OCI-M2 (cell line): ENCODE measurements around the gene SOCS3.

ENCODE experiments used
- DNase-seq: peaks from one replicate; lab custom pipeline; 2025; ENCODE audit not compliant: unreplicated experiment; lab: John Stamatoyannopoulos, UW

SOCS3 gene, protein sequence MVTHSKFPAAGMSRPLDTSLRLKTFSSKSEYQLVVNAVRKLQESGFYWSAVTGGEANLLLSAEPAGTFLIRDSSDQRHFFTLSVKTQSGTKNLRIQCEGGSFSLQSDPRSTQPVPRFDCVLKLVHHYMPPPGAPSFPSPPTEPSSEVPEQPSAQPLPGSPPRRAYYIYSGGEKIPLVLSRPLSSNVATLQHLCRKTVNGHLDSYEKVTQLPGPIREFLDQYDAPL

DNA sequence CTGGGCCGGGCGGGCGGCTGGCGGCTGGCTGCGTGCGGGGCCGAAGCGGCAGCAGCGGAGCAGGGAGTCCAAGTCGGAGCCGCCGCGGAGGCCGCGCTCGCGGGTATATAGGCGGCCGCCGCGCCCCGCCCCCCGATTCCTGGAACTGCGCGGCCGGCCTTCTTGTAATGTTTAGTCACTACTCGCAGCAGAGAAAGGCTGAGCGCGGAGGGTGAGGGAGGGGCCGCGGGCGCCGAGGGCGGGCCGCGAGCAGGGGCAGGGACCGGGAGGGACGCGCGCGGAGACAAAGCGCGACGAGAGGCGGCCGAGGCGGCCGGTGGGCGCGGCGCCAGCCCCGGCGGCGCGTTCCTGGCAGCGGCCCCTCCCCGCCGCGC lies at the start of gene SOCS3:
Gene SOCS3 (minus strand): TSS at position 81 of the 374 bp plus-strand sequence. CDS start 982 bp downstream, outside the sequence.
- no peak for DNase-seq

DNA sequence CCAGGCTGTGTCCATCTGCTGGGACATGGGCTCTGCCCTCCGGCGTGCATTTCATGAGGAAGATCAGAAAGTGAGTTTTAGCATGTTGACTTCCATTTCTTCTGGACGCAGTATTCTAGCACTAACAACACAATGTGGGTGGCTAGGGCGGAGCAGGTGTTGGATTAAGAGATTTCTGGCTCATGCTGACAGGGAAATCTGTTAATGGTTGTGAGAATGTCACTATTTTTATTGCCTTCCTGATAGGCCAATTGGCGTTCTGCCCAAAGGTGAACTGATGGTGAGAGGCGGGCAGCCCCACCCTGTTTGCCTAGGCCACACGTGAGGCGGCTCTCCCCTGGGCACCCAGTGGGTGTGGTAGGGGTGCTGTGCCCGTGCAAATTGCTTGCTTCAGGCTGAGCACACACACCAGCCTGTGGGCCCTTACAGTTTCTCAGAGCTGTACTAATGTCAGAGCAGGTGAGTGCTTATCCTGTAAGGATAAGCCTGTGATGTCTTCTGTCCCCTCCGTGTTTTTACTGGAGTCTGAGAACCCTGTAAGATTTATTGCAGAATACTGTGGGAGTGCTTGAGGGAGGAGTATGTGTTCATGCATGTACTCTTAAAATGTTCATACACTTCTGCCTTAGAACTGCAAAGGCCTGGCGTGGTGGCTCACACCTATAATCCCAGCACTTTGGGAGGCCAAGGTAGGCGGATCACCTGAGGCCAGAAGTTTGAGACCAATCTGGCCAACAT lies 49.5 kb upstream of the SOCS3 start:
- DNase-seq: no peak

DNA sequence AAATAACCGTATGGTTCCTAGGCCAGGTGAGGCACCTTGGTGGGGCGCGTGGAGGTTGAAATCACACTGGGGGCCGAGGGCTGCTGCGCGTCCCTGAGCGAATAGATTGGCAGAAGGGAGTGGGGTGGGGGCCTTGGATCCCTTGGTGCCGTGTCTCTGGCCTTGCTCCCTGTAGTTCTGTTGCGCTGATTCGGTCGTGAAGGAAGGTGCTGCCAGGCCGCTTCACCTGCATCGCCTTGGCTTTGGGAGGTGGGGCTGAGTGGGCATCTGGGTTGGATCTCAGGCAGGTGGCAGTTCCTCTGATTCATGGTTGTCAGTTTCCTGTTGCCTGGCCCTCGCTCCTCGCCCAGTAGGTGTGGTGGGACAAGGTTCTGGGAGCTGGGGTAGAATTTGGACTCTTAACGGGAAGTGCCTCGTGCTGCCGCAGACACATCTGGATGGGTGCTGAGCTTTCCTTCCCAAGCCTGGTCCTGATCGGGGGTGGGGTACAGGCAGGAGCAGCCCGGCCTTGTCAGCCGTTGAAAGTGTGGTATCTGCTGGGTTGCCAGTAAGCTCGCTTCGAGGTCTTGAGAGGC lies 48.7 kb upstream of the SOCS3 start:
- no peak for DNase-seq

DNA sequence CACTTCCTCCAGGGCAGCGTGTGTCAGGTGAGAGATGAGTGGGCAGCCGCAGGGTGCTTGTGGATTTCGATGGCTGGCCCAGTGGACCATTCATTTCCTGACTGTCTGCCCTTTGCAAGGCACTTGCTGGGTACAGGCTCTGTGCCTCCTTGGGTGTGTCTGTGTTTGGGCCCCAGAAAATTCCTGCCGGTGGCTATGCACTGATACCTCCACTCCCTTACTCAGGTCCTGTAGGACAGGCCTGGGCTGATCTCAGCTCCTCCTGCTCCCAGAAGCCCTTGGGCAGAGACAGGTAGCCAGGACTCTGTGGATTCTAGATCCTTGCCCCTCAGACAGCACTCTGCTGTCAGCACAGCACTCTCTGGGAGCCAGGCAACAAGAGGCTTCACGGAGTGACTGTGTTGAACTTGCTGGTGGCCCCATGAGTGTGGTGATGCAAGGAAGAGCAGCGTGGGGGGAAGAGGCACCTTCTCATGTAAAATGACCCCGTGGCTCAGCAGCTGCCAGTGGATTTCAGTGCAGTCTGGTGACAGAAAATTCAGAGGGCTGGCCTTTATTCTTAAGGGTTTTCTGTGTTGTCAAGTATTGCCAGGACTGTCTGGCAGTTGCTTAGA lies 47.6 kb upstream of the SOCS3 start:
- DNase-seq: no peak

DNA sequence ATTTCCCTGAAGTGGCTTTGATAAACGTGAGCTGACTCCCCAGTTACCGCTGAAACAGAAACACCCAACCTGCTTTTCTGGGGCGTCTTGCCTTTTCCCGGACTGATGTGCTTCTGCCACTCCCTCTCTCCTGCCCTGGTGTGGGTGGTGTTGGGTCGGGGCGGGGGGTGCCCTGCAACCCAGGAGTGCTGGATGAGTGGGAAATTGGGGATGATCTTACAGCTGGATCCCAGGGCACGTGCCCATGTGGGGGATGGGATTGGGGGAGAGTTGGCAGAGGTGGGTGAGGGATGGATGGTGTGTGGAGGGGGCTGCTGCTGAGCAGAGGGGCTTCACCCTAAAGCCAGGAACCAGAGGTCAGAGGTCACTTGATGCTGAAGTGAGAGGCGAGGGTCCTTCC lies 47.0 kb upstream of the SOCS3 start:
- no peak for DNase-seq

DNA sequence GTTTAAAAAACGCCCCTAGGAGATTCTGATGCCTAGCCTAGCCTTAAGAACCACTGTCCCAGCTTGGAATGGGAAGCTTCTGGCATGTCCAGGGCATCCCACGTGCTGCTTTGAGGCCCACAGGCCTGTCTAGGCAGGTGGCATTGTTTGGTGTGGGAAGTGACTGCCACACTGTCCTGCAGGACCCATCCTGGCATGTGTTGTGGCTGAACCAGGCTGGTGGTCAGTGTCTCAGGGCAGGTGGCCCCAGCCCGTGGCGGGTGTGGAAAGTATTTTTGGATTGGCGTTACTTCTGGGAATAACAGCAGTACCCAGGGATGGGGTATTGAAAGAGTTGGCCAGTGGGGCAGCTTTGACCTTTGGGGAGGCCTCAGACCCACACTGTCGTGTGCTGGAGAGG lies 46.5 kb upstream of the SOCS3 start:
- no peak for DNase-seq

DNA sequence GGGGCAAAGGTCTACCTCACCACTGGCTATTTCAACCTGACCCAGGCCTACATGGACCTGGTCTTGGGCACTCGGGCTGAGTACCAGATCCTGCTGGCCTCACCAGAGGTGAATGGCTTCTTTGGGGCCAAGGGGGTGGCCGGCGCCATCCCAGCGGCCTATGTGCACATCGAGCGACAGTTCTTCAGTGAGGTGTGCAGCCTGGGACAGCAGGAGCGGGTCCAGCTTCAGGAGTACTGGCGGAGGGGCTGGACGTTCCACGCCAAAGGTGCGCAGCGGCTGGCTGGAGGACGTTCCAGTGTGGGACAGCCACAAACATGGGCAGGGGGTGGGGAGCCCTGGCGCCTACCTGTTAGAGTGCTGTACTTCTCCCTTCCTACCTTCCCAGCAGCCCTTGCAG lies 43.9 kb upstream of the SOCS3 start:
- DNase-seq: no peak

DNA sequence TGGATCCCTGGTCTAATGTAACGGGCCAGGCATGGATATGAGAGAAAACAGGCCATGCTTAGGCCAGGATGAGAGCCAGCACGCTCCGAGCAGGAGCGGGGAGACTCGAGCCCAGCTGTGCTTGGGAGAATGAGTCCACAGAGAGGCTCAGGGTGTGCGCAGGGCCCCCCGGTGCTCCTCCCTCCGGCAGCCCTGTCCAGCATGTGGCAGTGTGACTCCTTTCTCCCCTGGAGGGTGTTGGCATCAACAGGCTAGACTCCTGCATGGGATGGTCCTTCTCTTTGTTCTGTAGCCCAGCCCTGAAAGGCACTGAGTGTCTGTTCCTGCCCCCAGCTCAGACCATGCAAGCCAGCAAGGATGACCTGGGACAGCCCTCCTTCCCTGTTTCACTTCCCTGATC lies 42.0 kb upstream of the SOCS3 start:
- no peak for DNase-seq

DNA sequence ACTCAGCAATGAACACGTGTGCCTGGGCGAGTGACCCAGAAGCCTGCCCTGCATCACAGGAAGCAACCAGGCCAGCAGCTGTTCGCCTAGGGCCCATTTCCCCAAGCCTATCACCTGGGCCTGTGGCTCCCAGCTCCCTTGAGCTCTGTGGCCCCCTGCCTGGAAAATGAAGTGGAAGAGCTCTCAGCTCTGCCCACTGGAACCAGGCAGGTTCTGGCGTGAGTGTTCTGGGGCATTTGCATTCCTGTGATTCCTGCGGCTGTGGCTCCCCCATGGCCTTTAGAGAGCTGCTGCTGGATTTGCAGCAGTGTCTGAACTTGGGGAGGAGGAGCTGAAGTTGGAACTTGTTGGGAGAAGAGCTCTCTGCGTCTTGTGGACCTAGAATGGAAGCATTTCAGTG lies 41.4 kb upstream of the SOCS3 start:
- DNase-seq: no peak

DNA sequence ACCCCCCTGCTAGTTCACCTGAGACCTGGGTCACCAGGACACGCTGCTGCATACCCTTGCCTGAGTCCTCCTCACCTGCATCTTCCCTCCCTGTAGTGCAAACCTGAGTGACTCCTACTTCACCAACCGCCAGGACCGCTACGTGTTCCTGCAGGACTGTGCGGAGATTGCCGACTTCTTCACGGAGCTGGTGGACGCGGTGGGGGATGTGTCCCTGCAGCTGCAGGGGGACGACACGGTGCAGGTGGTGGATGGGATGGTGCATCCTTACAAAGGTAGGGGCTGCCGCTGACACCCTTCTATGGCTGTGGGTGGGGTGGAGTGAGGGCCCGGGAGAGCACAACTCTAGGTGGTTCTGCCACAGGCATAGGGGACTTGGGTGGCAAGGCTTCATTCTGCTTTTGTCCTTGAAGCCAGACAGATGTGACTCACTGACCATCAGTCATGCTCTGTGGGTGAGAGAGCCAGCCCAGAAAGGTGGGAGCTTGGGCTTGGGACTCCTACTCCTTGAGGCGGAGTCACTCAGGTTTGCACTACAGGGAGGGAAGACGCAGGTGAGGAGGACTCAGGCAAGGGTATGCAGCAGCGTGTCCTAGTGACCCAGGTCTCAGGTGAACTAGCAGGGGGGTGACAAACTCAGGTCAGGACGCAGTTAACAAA lies 40.8 kb upstream of the SOCS3 start:
- no peak for DNase-seq

DNA sequence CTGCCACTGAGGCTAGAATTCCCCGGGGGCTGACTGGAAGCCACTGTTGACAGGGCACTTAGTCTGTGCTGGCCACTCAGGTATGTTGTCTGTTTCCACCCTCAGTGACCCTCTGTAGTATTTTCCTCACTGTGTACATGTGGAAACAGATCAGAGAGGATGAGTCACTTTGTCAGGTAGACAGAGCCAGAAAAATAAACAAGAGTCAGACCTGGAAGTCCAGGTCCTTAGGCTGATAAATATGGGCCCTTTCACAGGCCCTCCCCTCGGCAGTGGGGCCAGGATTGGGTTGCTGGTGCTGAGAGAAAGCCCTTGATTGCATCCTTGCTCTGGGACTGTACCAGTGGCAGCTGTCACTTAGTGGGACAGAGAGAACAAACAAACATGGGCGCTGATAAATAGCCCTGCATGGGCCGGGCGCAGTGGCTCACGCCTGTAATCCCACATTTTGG lies 39.8 kb upstream of the SOCS3 start:
- DNase-seq: no peak

DNA sequence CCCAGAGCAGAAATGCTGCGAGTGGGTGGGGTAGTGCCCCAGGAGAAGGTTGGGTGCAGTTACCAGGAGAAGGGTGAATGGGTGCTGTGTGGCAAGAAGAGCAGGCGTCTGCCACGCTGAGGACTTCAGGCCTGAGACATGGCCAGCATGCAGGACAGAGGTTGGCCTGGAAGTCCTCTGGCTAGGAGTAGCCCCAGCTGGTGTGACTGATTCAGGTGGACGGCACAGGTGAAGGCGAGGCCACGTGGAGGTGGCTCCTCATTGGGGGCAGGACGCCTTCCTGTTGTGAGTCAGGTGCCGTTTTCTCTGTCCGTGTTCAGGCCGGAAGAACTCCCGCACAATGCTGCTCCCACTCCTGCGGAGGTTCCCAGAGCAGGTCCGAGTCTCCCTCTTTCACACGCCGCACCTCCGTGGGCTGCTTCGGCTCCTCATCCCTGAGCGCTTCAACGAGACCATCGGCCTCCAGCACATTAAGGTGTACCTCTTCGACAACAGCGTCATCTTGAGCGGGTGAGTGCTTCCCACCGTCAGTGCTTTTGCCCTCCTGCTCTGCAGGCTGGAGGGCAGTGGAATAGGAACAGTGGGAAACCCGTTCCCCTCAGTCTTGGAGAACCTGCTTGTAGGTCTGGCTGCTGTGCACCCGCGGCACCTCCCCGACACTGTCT lies 39.3 kb upstream of the SOCS3 start:
- DNase-seq: no peak

DNA sequence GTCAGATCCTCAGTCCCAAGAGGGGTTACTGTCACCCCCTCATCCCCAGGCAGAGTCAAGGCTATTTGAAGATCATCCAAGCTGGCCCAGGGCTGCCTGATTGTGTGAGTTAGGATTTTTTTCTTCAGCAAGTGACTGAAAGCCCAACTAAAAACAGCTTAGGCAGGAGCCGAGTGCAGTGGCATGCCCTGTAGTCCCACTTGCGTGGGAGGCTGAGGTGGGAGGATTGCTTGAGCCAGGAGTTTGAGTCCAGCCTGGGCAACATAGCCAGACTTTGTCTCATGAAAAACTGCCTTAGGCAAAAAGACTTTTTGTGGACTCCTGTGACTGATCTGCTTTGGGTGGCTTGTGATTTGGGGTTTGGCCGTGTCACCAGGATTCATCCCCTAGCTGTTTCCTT lies 38.5 kb upstream of the SOCS3 start:
- DNase-seq: no peak

DNA sequence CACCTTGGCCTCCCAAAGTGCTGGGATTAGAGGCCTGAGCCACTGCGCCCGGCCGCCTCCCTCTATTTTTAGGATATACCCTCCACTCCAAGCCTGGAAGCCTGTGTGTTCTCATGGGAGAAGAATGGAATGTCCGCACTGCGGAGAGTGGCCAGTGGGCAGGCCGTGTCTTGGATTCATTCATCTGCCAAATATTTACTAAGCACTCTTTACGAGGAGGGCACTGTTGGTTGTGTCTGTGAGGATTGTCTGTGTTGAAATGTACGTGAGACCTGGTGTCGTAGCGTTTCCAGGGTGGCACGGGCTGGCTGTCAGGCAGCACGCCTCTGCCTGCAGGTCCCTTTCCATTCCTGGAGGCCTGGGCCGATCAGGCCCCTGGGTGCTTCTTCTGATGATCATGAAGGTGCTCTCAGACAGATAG lies 37.8 kb upstream of the SOCS3 start:
- no peak for DNase-seq

DNA sequence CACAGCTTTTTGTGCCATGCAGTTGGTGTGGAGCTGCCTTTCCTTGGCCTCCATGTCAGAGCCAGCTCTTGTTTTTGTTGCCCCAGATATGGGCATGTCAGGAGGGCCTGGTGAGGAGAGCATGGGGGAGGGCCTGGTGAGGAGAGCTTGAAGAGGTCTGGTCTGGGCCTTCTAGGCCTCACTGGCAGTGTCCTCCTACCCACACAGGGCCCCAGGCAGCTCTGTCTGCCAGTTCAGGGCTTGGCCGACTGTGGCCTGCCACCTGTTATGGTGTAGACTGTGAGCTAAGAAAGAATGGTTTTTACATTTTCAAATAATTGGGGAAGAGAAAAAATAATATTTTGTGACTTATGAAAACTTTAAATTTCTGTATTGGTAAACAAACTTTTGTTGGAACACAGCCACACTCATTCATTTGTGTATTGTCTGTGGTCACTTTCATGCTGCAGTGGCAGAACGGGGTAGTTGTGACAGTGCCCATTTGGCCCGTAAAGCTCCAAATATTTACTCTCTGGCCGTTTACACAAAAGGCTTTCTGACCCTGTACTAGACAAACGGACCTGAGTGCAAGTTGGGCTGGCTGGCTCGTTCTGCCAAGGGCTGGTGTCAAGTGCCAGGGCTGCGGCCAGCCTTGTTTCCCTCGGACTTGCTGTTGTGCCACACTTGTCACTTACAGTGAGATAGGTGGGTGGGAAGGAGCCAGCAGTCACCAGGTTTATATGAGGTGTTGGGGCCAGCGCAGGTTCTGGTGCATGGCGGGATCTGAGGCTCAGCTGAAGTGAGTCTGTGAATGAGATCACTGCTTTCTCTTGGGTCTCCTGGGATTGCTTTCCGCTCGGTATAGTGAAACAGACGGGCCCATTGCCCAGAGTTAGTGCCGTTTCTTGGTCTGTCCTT lies 36.8 kb upstream of the SOCS3 start:
- DNase-seq: no peak

DNA sequence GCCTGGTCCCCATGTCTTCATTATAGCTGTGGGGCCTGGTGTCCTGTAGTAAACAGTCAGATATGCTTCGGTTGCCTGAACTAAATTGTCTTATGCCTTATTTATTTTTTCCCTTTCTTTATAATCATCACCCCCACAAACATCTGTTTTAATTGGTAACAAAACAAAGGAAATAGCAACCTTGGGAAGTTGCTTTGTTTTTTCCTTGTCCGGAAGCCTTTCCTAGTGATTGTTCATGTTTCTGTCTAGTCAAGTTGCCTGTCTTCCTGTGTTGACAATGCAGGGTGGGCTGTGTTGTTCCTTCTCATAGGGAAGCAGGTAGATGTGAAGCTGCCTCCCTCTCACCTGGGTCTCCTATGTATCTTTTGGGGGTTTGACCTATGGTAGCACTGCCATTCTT lies 35.3 kb upstream of the SOCS3 start:
- no peak for DNase-seq

DNA sequence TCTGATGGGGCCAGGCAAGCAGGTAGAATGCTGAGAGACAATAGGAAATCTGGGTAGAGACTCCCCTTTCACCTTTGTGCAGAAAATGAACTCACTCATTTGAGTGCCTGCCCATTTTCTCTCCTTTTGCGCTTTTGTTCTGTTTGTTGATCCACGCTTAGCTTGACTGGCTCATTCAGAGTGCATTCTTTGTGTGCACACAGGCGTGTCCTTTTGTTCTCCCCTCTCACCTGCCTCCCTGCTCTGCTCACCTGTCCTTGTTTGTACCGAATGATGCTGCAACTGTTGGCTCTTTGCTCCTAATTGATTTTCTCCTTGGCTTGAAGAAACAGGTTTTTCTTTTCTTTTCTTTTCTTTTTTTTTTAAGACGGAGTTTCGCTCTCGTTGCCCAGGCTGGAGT lies 34.3 kb upstream of the SOCS3 start:
- no peak for DNase-seq

DNA sequence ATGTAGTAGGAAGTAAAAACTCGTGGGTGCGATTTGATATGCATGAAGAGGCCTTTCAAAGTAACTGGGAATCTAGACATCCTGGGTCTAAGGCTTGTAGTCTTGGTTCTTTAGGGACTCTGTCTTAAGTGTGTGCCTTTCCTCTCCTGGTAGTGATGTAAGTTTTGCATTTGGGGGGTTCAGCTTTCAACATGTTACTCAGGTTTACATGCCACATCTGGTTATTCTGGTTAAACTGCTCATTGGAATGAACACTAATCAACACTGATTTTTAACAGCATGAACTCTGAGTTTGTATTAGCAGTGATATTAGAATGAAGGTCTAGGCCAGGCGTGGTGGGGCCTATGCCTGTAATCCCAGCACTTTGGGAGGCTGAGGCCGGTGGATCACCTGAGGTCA lies 33.7 kb upstream of the SOCS3 start:
- no peak for DNase-seq

DNA sequence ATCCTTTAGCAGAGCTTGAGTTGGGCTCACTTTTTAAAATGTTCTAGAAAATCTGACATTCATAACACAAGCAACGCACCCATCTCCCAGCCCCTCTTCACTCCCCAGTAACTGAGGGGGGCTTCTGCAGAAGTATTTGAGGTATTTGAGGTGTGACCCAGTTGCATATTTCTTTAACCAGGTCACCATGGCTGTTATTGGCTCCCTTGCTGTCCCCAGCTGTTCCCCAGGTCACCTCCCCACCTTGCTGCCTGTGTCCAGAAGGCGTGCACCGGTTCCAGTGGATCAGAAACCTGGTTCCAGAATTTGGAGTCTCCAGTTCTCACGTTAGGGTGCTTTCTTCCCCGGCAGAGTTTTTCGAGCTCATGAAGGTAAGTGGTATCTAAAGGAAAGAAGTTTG lies 32.4 kb upstream of the SOCS3 start:
- DNase-seq: no peak

DNA sequence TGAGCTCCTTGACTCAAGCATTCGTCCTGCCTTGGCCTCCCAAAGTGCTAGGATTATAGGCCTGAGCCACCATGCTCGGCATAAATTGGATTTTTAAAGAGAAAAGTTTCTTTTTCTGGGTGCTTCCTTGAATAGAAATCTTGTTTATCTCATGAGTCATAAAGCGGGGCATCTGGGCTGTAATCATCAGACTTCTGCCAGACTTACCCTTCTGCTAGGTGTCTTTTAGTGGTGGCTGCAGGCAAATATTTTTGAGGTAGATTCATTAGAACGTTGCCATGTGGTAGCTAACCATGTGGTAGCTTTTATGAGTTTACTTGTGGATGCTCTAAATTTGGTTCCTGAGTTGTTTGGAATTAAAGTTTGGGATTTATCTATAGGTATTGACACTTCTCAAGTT lies 32.0 kb upstream of the SOCS3 start:
- no peak for DNase-seq
